Measurements from ENCODE around the gene PYROXD2. TPM values are rescaled to one million over a fixed set of nuclear protein-coding genes. Genes with fewer than 3 reads are reported as not detected.

PYROXD2 gene
- total and polyA plus RNA-seq, 2 of the 8 experiments (the other 6 are each of a cell fraction or from before 2014, with no cell fraction given), result 3.2 to 5.4 TPM

DNA sequence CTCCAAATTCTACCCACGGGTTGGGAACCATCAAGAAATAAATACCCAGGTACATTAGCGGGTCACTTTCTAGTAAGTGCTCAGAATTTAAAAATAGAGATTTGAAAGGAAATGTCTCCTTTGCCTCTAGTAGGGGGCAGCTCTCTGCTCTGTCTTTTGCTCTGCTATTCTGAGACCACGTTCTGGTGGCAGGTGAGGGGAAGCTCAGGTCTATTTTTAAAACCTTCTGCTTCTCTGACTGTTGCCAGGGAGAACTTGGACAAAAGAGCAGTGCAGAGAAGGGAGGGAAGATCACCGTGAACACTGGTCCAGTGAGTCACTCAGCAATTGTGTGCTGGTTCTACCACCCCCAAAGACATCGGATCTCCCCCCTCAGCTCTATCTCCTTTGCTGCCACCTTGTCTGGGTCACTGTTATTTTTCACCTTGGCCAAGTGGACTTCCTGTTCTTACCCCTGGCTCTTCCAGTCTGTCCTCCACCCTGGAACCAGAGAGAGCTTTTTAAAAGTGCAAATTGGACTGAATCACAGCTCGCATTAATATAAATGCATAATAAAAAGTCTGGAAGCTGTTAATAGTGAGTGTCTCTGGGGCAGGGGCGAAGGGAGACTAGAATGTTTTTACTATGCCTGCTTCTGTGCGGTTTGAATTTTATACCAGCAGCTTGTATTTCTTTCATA, 74.6 kb downstream of the PYROXD2 start (continued):
- TF ChIP-seq, protein P1, sequence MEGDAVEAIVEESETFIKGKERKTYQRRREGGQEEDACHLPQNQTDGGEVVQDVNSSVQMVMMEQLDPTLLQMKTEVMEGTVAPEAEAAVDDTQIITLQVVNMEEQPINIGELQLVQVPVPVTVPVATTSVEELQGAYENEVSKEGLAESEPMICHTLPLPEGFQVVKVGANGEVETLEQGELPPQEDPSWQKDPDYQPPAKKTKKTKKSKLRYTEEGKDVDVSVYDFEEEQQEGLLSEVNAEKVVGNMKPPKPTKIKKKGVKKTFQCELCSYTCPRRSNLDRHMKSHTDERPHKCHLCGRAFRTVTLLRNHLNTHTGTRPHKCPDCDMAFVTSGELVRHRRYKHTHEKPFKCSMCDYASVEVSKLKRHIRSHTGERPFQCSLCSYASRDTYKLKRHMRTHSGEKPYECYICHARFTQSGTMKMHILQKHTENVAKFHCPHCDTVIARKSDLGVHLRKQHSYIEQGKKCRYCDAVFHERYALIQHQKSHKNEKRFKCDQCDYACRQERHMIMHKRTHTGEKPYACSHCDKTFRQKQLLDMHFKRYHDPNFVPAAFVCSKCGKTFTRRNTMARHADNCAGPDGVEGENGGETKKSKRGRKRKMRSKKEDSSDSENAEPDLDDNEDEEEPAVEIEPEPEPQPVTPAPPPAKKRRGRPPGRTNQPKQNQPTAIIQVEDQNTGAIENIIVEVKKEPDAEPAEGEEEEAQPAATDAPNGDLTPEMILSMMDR (IDR thresholded peaks at IDR 0.05; ENCODE audit: control extremely low read depth in 1 of 3, insufficient read depth in 1 of 3, low read depth in 1 of 3, low read length in 3 of 3), result no peak
- TF ChIP-seq POU5F1 (IDR thresholded peaks at IDR 0.05; ENCODE audit: low read depth, low read length) (no peak), TEAD4 (IDR thresholded peaks at IDR 0.05; ENCODE audit: low read depth, low read length) (no peak), JUN (IDR thresholded peaks at IDR 0.05; ENCODE audit: low read depth, low read length) (no peak), BACH1 (IDR thresholded peaks at IDR 0.05; ENCODE audit: low read length) (no peak), GTF2F1 (IDR thresholded peaks at IDR 0.05; ENCODE audit: borderline replicate concordance, low read depth, low read length) (no peak)

Data from H1 (cell line).